HG02884 (cell line): Measurements from ENCODE around the gene CDC42EP1.
"Not testable (repeated sequence)": the region's sequence is repeated elsewhere in the genome, so short reads cannot be mapped to it uniquely, and the experiment has no call there.

ENCODE experiments used
- ATAC-seq: cut with Tn5 transposase; IDR thresholded peaks from one replicate; pipeline ENCODE4 v1.9.1; 2021; ENCODE audit warnings: mild to moderate bottlenecking, moderate library complexity; ENCODE audit not compliant: unreplicated experiment

The CDC42EP1 gene

GRCh38 chr22:37533995-37534394 lies 26.3 kb upstream of the CDC42EP1 start:
- no peak for ATAC-seq

DNA sequence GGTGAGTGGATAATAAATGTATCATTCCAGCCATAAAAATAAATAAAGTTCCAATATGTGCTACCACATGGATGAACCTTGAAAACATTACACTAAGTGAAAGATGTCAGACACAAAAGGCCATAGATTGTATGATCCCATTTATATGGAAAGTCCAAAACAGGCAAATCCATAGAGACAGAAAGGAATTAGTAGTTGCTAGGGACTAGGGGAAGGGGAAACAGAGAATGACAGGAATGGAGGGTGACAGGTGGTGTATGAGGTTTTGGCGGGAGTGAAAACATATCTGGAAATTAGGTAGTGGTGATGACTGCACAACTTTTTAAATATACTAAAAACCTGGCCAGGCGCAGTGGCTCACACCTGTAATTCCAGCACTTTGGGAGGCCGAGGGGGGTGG lies 25.8 kb upstream of the CDC42EP1 start:
- ATAC-seq = no peak

- ATAC-seq = no peak
Measured at GRCh38 chr22:37535159-37535558, 25.1 kb upstream of the CDC42EP1 start.

DNA sequence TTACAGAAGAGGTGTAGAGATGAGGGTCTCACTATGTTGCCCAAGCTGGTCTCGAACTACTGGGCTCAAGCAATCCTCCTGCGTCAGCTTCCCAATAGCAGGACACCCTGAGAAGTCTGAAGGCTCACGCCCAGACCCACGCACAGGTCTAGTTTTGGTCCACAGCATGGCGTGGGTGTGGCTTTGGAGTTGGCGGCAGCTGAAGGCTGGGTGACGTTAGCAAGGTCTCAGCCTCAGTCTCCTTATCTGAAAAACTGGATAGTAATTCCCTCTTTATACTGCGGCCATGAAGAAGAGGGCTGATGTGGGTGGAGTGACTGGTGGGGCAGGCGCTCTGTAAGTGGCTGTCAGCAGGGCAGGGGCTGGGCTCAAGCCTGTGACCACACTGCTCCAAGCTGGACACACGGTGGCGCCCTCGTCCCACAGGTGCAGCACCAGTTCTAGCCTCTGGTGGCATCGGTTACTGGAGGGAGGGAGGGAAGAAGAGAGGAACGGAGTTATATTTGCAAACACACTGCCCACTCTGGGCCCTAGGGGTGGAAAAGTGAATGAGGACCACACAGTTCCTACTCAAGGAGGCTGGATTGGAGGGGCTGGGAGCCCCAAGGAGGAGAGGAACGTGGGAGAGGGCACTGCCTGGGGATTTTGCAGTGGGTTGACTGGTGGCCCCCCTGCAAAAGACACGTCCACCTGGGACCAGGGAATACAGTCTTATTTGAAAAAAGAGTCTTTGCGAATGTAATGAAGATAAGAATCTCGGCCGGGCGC lies 21.5 kb upstream of the CDC42EP1 start:
- peak; percentile 65 for ATAC-seq

- not testable (repeated sequence) for ATAC-seq
Measured at GRCh38 chr22:37539790-37540189, 20.5 kb upstream of the CDC42EP1 start.

GRCh38 chr22:37542416-37542815 lies 17.9 kb upstream of the CDC42EP1 start:
- ATAC-seq = not testable (repeated sequence)

DNA sequence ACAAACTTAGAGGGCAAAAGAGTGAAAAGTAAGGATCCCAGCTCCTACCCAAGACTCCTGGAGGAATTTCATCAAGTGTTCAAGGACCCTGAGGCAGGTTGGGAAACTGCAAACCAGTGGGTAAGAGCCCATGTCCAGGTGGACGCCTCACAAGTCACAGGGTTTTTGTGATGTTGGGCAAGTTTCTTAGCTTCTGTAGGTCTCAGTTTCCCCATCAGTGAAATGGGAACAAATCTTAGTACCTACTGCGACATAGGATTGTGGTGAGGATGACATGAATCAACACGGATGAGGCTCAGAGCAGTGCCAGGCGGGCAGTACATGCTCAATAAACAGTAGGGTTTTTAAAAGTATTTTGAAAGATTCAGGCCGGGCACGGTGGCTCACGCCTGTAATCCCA lies 17.3 kb upstream of the CDC42EP1 start:
- ATAC-seq = no peak

DNA sequence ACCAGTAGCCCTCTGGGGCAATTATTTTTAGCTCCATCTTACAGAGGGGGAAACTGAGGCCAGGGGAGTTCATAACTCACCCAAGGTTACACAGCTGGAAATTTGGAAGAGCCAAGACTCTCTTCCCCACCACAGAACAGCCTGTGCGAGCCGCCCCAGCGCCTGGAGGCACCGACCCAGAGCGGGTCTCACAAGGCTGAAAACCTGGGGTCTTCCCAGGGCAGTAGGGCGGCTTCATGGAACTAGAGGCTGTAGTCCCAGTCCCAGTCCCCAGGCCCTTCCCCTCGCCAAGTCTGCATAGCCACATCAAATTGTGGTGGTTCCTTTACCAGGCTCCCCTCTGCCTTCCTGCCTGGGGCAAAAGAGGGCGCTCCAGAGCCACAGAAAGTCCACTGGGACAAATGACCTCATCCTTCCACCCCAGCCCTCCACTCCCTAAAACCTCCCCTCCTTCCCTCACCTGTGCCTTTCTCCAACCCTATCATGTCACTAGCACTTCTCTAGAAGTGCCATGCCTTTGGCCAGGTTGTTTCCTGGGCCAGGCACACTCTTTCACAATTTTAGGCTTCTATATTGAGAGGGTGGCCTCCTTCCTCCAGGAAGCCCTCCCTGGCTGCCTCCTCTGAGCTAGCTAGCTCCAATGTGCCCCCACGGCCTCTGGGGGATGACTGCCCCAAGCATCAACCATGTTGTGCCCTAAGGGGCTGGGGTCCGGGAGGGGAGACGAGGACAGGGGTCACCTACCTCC lies 15.2 kb upstream of the CDC42EP1 start:
- ATAC-seq = no peak

- ATAC-seq = no peak
Measured at GRCh38 chr22:37545703-37546436, 14.4 kb upstream of the CDC42EP1 start.

GRCh38 chr22:37546437-37547250 lies 13.6 kb upstream of the CDC42EP1 start:
- no peak for ATAC-seq

DNA sequence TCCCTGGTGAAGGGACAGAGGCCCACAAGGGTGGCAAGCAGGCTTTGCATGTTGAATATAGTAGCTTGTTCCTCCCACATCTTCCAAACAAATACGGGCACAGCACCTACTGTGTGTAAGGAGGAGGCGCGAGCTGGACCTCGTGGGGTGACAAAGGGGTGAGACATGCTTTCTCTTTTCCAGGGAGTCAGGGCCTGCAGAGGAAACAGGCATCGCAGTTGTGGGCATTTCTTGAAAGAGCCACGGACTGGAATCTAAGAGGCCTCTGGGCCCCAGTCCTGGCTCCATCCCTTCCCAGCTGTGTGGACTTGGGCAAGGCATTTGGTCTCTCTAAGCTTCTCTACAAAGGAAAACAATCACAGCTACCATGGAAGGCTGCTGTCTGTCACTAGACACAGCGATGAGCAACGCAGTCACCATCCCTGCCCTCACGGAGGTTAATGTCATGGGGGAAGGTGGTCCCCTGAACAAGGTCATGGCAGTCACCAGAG lies 13.0 kb upstream of the CDC42EP1 start:
- ATAC-seq = no peak

DNA sequence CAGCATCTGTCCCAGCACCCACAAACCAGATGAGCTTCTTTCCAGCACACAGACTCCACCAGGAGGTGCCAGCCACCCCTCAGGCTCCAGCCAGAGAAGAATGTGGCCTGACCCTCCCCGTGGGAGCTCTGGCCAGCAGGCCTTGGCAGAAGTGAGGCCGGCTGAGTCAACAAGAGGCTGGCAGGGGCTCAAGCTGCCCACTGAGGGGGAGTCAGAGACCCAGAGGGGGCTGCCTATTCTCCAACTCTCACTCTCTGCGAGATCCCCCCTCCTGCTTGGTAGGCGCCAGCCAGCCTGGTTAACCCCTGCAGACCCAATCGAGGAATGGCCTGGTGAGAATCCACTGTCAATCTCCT lies 10.6 kb upstream of the CDC42EP1 start:
- no peak for ATAC-seq

- ATAC-seq = not testable (repeated sequence)
Measured at GRCh38 chr22:37550921-37551320, 9.4 kb upstream of the CDC42EP1 start.

- no peak for ATAC-seq
Measured at GRCh38 chr22:37551981-37552380, 8.3 kb upstream of the CDC42EP1 start.

GRCh38 chr22:37552524-37553163 lies 7.6 kb upstream of the CDC42EP1 start:
- ATAC-seq = no peak

DNA sequence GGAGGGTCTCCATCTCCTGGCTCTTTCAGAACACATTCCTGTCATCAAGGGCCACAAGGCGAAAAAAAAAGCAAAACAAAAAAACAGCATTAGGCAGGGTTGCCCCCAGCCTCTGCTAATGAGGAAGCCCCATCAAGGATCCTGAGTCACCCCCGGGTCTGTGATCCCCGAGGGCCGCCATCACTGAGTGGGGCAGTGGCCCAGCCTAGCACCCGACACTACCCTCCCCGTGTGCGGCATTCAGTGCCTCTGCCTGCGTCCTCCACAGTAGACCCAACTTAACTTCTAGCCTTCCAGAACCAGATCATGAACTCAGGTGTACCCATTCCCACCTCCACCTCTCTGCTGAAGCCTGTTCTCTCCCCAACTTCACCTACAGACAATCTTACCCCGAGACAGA lies 6.6 kb upstream of the CDC42EP1 start:
- no peak for ATAC-seq

- ATAC-seq = no peak
Measured at GRCh38 chr22:37555029-37555428, 5.3 kb upstream of the CDC42EP1 start.

DNA sequence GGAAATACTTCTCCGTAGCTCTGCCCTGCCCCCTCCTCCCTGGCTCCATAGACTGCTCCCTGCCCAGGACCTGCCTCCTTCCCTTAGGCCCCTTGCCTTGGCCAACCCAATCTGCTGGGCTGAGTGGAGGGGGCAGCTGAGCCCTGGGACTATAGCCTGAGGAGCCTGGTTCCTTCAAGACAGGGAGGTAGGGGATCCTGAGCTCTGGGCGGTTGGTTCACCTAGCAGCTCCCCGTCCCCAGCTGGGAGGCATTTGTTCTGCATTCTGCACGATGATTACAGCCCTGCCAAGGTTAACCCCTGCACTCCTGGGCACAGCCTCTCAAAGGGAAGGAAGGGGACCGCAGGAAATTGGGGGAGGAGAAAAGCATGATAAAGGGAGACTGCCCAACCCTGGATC lies 3.6 kb upstream of the CDC42EP1 start:
- no peak for ATAC-seq

- ATAC-seq = no peak
Measured at GRCh38 chr22:37557321-37558001, 2.8 kb upstream of the CDC42EP1 start.

- no peak for ATAC-seq
Measured at GRCh38 chr22:37558815-37559214, 1.5 kb upstream of the CDC42EP1 start.
